Pons (tissue), 1 donor: Measurements from ENCODE around the gene TXK.

ENCODE experiments used
- DNase-seq: peaks from one replicate; pipeline ENCODE4 v3.0.0-alpha.2; 2016; ENCODE audit warnings: low spot score

TXK gene

DNA sequence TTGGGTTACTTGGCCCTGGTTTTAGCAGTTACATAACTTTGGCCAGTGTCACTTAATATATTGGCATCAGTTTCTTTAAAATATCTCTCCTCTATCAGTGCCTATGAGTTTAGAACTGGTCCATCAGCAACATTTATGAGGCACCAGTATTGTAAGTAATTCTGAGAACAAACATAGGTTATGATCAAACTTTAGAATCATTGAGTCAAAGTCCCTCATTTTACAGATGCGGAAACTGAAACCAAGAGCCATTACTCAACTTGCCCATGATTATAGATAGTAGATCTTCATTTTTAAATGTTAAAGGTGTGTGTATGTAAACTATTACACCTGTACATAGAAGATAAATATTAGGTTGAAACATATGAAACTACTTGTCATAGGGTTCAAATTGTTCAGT, 113.0 kb downstream of the TXK start:
- DNase-seq = no peak

DNA sequence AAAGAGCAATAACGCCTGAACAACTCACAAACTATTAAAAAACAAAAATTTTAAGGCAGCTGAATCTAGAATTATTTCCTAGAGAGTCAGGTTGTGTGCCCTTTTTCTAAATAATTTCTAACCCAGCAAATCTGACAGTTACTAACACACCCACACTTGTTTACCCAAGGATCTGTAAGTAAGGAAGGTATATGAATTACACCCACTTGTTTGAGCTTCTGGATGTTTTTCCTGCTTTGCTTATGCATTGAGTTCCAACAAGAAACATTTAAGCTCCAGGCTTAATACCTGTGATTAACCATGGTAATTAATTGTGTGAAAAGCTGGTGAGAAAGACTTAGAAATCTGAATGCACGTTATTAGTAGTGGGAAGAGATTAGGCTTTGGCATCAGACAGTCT, 115.9 kb downstream of the TXK start:
- DNase-seq = no peak

DNA sequence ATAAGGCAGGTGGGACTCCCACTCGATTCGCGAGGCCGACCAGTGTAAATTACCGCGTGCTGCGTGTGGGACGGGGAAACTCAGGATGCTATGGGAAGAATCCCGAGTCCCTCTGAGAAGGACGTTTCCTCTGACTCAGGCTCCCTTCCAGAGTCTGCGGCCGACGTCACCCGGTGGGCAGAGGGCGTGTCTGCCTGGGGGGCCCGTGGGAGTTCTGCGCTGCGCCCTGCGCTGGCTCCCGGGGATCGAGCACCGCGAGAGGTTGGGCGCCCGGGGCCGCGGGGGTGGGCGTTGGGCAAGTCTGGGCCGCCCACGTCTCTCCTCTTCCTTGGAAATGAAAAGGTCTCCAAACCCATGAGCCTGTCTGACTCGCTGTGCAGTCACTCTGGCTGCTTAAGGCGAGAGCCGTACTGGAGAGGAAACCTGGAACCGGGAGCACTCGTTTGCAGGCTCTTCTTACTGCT, 116.9 kb downstream of the TXK start:
- no peak for DNase-seq
